ENCODE data around the gene REC8. TPM values are rescaled to one million over a fixed set of nuclear protein-coding genes. Genes with fewer than 3 reads are reported as not detected.

Gene REC8
- total and polyA plus RNA-seq, 2 experiments from 2014 or later: 44.8 to 170 TPM

GRCh38 chr14:24155100-24155499 lies 16.8 kb upstream of the REC8 start:
- Histone ChIP-seq H3K36me3 (replicated peaks; ENCODE audit: insufficient read depth, low read depth) (no peaks in the 10 kb centered on the region), H3K4me1 (ENCODE audit: insufficient read depth) (no peaks in the 10 kb centered on the region), H4K20me1 (ENCODE audit: insufficient read depth, poor library complexity, severe bottlenecking) (no peaks in the 10 kb centered on the region), H3K4me2 (no peak overlapping the region), H3K9me2 (replicated peaks; ENCODE audit: insufficient read depth) (no peaks in the 10 kb centered on the region), H2AFZ (no peak overlapping the region), H3K4me3 (no peak overlapping the region), H3K9me3 (ENCODE audit: low read depth) (no peaks in the 10 kb centered on the region), H3K27me3 (no peaks in the 10 kb centered on the region), H3K27ac (no peak overlapping the region), H3K79me2 (peaks cover under 1% of the 10 kb centered on the region)
- 97% methylated on average over 10 of the region's 10 CpGs for WGBS (ENCODE audit: low lambda C conversion rate, missing lambda C conversion rate)
- no peak for DNase-seq (ENCODE audit: low spot score)
- TF ChIP-seq EZH2 (IDR thresholded peaks at IDR 0.05; ENCODE audit: borderline replicate concordance): no peak
- no peak for TF ChIP-seq CTCF (IDR thresholded peaks at IDR 0.05; ENCODE audit: poor library complexity)
- no peak for TF ChIP-seq EZH2phosphoT487 (IDR thresholded peaks at IDR 0.05; ENCODE audit: low read depth, severe bottlenecking, unreplicated experiment)

DNA sequence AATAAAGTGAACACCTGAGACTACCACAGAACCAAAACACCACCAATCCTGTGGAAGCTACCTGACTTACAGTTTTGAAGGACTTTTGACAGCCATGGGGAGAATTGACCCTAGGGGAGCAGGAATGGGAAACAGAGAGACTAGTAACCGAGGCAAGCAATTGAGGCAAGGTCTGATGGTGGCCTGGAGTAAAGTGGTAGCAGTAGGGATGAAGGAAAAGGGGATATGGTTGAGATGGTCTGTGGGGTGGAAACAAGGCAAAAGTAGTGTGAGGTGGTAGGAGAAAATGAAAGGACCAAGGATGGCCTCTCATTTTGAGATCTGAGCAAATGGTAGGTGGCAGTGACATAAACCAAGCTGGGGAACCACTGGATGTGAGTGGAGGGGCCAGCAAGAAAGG lies 15.0 kb upstream of the REC8 start:
- H3K27ac ChIP-seq: no peak overlapping the region
- no peak overlapping the region for H3K4me2 ChIP-seq
- WGBS (ENCODE audit: low lambda C conversion rate, missing lambda C conversion rate): 96% methylated on average over 1 of the region's 1 CpG
- no peak overlapping the region for H2AFZ ChIP-seq
- no peaks in the 10 kb centered on the region for H3K27me3 ChIP-seq
- no peaks in the 10 kb centered on the region for H3K36me3 ChIP-seq (replicated peaks; ENCODE audit: insufficient read depth, low read depth)
- peaks cover 11% of the 10 kb centered on the region for H3K4me1 ChIP-seq (ENCODE audit: insufficient read depth)
- no peak overlapping the region for H3K4me3 ChIP-seq
- H3K9me3 ChIP-seq (ENCODE audit: low read depth): no peaks in the 10 kb centered on the region
- DNase-seq (ENCODE audit: low spot score): no peak
- H3K9me2 ChIP-seq (replicated peaks; ENCODE audit: insufficient read depth): no peaks in the 10 kb centered on the region
- no peak for TF ChIP-seq EZH2 (IDR thresholded peaks at IDR 0.05; ENCODE audit: borderline replicate concordance)
- no peak for TF ChIP-seq CTCF (IDR thresholded peaks at IDR 0.05; ENCODE audit: poor library complexity)
- no peak for TF ChIP-seq EZH2phosphoT487 (IDR thresholded peaks at IDR 0.05; ENCODE audit: low read depth, severe bottlenecking, unreplicated experiment)
- peaks cover 7% of the 10 kb centered on the region for H3K79me2 ChIP-seq
- H4K20me1 ChIP-seq (ENCODE audit: insufficient read depth, poor library complexity, severe bottlenecking): no peaks in the 10 kb centered on the region

- no peak overlapping the region for H2AFZ ChIP-seq
- no peak overlapping the region for H3K4me2 ChIP-seq
- no peak for DNase-seq (ENCODE audit: low spot score)
- H3K79me2 ChIP-seq: peaks cover 11% of the 10 kb centered on the region
- H3K4me3 ChIP-seq: no peak overlapping the region
- H3K9me2 ChIP-seq (replicated peaks; ENCODE audit: insufficient read depth): no peaks in the 10 kb centered on the region
- no peaks in the 10 kb centered on the region for H3K27me3 ChIP-seq
- WGBS (ENCODE audit: low lambda C conversion rate, missing lambda C conversion rate): 93% methylated on average over 12 of the region's 12 CpGs
- H3K27ac ChIP-seq: no peak overlapping the region
- H3K36me3 ChIP-seq (replicated peaks; ENCODE audit: insufficient read depth, low read depth): no peaks in the 10 kb centered on the region
- H4K20me1 ChIP-seq (ENCODE audit: insufficient read depth, poor library complexity, severe bottlenecking): no peaks in the 10 kb centered on the region
- H3K4me1 ChIP-seq (ENCODE audit: insufficient read depth): peaks cover 16% of the 10 kb centered on the region
- no peaks in the 10 kb centered on the region for H3K9me3 ChIP-seq (ENCODE audit: low read depth)
- TF ChIP-seq CTCF (IDR thresholded peaks at IDR 0.05; ENCODE audit: poor library complexity): no peak
- no peak for TF ChIP-seq EZH2 (IDR thresholded peaks at IDR 0.05; ENCODE audit: borderline replicate concordance)
- TF ChIP-seq EZH2phosphoT487 (IDR thresholded peaks at IDR 0.05; ENCODE audit: low read depth, severe bottlenecking, unreplicated experiment): no peak
Measured at GRCh38 chr14:24157331-24157730, 14.5 kb upstream of the REC8 start.

All from hepatocyte (in vitro differentiated cells).